RPMI8226 (cell line): ENCODE measurements around the gene LAMTOR4.

Experiments
- DNase-seq: peaks from one replicate; pipeline ENCODE4 v3.0.0-alpha.2; 2015

The LAMTOR4 gene

DNA sequence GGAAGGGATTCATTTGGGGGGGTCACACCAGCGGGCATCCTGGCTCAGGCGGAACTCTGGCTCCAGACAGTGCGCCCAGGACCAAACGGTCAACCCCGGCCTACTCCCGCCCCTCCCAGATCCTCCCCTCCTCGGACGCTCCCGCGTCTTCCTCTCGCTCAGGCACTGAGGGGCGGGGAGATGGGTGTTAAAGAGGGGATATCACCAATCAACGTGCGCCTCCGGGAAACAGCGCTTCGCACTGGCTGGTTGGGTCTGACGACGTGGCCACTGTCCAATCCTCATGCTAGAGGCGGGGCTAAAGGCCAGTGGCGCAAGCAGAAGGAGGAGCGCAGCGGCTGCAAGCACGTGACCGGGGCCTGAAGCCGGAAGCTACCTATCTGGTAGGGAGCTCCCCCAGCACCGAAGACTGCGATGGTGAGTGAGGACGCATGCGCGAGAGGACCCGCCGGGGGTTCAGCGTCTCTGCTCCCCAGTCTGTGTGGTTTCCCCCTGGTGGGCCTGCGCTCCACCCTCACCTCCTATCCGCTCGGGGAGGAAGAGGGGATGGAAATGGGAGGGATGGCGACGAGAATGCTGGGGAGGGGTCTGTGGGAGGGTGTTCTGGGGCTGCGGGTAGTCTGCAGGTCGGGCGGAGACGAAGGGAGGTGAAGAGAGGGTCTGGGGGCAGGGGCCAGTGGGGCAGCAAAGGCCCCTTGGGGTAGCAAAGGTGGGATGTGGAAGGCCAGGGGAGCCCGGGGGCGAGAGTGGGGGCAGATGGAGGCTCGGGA lies at the start of gene LAMTOR4:
Gene LAMTOR4, plus strand, starts transcription at position 360 of the 770 bp plus-strand sequence. Its CDS starts 55 bp downstream, at position 415.
- DNase-seq: peak; percentile 100

DNA sequence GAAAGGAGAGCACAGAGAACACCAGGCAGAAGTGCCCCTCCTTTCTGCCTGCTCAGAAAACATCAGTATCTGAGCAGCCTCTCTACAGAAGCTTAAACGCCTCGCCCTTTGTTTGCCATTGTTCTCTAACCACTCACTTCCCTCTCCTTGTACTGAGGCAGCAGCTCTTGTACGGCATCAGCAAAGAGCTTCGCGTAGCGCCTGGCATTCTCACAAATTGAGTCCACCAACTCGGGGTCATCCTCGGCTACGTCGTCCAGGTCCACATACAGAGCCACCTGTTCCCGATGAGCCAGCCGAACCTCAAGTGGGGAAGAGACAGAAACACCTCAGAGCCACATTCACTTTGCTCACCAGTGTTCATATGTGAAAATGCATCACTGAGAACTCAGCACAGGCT lies 49.3 kb upstream of the LAMTOR4 start:
- DNase-seq: no peak

- peak; percentile 97 for DNase-seq
Observed at GRCh38 chr7:100100420-100101015, 48.2 kb upstream of the LAMTOR4 start.

DNA sequence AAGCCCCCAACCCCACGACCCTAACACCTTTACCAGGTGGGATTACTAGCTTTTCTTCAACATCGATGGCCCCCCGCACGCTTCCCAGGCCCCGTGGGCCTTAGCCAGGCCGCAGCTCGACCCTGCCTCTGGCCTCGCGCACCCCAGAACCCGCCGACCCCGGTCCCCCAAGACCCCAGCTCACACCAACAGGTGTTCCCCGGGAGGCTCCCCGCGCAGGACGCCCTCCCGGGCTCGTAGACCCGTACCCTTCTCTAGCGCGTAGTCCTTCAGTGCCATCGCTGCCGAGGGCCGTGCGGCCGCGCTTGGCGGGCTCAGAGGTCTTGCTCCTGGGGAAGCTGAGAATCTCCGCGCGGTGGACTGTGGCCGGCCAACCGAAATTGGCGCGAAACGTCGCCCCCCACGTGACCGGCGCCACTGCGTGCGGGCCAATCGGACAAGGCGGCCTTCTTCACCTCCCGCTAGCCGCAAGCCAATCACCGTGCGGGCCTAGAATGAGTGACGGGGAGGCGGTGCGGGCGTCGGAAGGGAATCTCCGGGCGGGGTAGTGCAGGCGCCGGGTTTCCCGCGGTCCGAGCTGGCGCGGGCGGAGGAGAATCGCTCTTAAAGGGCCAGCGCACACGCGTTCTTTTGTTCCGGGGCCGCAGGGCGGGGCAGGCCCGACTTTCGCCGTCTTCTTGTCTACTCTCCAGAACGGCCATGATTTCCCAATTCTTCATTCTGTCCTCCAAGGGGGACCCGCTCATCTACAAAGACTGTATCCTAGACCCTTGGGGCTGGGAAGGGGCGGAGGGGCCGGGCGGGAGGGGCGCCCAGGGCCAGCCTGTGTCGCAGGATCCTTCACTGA lies 47.5 kb upstream of the LAMTOR4 start, which contains the start of the genes AP4M1 and MCM7:
Gene AP4M1, plus strand, starts transcription at position 628 of the 847 bp plus-strand sequence. Its CDS starts 72 bp downstream, at position 700.
Gene MCM7, minus strand, starts transcription at position 382 of the 847 bp plus-strand sequence. Its CDS starts 103 bp downstream, at position 279.
- DNase-seq: peak; percentile 100

- no peak for DNase-seq
Observed at GRCh38 chr7:100102950-100103840, 45.5 kb upstream of the LAMTOR4 start.

GRCh38 chr7:100105534-100105933 lies 43.2 kb upstream of the LAMTOR4 start:
- DNase-seq: no peak

DNA sequence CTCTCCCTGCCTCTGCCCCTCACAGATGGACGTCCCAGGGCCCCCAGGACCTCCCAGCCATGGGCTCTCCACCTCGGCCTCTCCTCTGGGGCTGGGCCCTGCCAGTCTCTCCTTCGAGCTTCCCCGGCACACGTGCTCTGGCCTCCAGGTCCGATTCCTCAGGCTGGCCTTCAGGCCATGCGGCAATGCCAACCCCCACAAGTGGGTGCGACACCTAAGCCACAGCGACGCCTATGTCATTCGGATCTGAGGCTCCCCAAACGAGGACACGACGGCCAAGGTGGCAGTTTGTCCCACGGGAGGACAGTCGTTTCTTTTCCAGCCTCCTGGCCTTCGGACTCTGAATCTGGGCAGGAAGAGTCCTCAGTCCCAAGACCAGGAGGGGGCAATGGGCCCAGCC lies 42.1 kb upstream of the LAMTOR4 start:
- DNase-seq: no peak

DNA sequence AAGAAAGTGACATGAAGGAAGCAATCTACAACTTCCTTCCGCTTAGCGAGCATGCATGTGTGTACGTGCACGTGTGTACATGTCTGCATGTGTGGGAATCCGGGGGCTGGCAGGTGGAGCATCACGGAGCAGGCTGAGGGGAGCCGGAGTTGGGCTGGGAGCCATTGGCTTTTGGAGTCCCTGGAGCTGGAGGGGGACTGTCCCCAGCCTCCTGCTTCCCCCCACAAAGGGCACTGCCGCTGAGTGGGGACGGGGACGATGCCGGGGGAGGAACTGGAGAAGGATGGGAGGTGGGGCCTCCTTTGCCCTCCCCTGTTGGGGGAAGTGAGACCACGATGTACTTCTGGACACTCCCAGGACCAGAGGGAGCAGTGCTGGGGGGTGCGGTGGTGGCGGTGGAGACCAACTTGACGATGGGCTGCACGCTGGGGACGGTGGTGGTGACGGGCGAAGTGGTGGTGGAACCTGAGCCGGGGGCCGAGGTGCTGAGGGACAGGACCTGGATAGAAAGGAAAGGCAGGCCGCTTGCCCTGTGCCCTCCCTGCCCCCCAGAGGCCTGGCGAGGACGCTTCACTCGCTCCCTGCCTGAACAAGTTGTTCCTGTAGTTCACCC lies 41.5 kb upstream of the LAMTOR4 start:
- no peak for DNase-seq

DNA sequence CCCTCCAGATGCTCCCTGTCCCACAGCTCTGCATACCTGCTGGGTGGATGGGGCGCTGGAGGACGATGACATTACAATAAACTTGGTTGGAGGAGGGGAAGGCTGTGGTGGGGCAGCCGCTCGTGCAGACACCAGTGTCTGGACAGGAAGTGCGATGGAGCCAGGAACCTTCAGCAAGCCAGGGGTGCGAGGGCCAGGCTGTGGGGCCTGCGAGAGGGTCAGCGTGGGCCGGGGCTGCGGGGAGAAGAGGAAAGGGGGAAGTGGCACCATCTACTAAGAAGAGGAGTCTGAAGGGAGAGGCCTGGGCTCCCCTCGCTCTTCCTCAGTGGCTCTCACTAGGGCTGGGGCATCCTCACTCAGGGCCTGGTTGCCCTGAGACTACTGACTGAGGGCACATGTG lies 40.8 kb upstream of the LAMTOR4 start:
- no peak for DNase-seq

DNA sequence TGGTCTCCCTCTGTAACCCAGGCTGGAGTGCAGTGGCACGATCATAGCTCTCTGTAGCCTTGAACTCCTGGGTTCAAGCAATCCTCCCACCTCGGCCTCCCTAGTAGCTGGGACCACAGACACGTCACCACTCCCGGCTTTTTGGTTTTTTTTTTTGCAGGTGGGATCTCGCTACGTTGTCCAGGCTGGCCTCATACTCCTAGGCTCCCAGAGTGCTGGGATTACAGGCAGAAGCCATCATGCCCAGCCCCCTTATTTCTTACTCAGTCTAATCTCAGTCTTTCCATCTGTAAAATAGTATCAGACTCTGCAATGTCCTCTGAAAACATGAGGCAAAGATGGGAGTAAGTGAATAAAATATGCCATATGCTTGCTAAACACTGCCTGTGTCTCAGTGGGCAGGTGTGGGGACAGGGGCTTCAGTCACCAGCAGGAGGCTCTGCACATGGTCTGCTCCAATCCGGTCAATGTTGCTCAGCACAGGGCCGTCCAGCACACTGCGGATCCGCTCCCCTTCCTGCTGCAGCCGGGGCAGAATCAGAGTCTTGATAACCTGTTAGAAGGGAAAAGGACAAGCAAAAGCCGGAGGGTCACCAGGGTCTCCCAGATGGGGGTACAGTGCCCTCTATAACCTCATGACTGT lies 39.1 kb upstream of the LAMTOR4 start:
- no peak for DNase-seq

- no peak for DNase-seq
Observed at GRCh38 chr7:100111156-100111555, 37.6 kb upstream of the LAMTOR4 start.

DNA sequence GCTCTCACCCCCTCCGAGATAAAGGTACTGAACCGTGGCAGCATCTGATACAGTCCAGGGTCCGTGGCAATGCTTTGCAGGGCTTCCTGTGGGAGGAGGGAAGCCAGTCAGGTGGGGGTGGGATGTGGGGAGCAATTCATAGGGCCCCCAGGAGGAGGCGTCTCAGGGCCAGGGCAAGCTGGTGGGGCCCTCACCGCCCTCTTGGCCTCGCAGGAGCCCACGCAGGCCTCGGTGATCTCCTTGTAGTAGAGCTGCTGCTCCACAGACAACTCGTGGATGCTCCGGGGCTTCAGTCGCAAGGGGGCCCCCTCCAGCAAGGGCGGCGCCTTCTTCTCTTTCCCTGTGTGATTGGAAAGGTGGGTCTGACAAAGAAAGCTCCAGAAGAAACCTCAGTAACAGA lies 36.8 kb upstream of the LAMTOR4 start:
- no peak for DNase-seq

DNA sequence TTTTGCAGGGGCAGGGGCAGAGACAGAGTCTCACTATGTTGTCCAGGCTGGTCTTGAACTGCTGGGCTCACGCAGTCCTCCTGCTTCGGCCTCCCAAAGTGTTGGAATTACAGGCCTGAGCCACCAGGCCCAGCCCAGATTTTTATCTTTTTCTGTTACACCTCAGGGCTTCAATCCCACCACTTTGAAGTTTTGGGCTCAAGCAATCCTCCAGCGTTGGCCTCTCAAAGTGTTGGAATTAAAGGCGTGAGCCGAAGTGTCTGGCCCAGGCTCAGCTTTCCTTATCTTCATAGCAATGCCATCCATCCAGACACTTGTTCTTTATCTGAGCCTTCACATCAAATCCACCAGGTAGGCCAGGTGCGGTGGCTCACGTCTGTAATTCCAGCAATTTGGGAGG lies 33.7 kb upstream of the LAMTOR4 start:
- DNase-seq: no peak

DNA sequence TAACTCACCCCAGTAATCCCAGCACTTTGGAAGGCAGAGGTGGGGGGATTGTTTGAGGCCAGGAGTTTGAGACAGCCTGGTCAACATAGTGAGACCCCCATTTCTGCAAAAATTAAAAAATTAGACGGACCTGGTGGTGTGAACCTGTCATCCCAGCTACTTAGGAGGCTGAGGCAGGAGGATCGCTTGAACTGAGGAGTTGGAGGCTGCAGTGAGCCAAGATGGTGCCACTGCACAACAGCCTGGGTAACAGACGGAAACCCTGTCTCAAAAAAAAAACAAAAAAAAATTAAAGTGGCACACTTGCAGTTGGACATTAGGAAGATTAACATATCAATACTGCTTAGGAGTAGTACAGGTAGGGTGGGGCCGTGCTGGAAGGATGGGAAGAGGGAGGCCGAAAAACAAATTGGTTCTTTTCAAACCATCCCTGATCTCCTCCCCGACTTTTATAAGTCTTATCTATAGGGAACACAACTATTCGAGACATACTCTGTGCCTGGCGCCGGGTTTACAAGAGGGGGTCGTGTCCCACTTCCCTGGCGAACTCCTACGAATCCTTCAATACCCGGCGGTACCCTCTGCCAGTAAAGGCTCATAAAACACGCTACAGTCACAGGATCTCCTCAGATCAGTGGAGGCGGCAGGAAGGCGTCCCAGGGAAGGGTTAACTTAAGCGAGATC lies 30.2 kb upstream of the LAMTOR4 start:
- no peak for DNase-seq

DNA sequence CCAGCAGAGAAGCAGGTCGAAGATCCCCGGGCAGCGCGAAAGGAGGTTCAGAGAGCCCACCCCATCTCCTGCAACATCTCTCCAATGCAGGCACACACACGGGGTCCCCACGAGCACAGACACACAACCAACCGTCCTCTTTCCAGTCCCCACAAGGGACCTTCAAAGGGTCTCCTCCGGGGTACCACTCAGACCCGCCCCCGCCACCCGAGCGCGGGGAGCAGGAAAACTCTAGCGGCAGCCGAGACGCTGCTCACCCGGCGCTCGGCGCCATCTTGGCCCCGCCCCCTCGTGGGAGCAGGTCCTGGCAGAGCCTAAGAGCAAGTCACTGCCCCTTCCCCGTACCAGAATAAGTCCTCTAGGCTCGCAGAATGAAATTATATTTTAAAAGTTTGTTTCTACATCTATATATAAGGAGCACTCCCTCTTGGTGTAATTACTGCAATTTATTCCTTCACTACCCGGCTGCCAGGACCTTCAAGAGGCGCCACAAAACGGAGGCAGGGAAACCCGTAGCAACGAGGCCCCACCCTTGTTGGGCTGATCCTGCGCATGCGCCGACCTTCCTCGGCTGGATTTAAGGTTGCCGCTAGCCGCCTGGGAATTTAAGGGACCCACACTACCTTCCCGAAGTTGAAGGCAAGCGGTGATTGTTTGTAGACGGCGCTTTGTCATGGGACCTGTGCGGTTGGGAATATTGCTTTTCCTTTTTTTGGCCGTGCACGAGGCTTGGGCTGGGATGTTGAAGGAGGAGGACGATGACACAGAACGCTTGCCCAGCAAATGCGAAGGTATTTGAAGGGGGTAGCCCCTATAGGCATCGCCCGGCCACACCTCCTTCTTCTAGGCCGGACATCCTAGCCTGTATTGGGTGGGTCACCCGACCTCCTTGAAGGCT lies 29.4 kb upstream of the LAMTOR4 start, which contains the start of the genes CNPY4 and TAF6:
Gene CNPY4, plus strand, starts transcription at position 563 of the 898 bp plus-strand sequence. Its CDS starts 111 bp downstream, at position 674.
Gene TAF6, minus strand, starts transcription at position 287 of the 898 bp plus-strand sequence. CDS start 5,149 bp downstream, outside the sequence.
- DNase-seq: peak; percentile 98

DNA sequence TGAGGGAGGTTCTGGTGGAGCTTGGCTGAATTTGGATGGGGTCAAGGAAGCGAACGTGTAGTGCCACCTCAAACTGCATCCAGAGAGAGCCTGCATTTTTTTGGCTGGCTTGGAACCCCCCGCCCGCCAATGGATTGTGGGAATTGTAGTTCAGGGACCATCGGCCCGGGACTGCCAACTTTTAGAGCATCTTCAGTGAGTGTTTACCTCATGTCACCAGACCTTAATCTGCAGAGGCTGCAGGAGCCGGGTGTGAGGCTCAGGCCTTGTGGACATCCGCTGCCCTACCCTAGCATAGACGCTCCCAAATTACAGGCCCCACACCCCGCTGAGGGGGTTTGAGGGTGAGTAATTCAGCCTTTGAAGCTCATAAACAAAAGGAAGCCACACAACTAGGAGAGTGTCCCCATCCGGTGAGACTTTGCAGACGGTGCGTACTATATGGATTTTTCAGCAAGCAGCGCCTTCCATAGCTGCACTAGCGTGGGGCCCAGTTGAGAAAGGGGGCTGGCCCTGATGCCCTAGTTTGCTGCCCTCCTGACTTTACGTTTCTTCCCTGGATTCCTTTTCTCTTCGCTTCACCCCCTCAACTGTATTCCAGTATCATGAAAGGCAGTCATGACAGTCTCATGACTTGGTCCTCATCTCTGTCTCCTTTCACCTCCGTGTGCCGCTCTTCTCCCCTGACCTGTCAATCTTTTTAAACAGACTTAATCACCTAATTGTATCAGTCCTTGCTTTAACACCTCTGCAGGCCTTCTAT lies 28.6 kb upstream of the LAMTOR4 start:
- DNase-seq: peak; percentile 83

GRCh38 chr7:100120733-100121036 lies 28.0 kb upstream of the LAMTOR4 start:
- no peak for DNase-seq

GRCh38 chr7:100122067-100122466 lies 26.7 kb upstream of the LAMTOR4 start:
- no peak for DNase-seq

DNA sequence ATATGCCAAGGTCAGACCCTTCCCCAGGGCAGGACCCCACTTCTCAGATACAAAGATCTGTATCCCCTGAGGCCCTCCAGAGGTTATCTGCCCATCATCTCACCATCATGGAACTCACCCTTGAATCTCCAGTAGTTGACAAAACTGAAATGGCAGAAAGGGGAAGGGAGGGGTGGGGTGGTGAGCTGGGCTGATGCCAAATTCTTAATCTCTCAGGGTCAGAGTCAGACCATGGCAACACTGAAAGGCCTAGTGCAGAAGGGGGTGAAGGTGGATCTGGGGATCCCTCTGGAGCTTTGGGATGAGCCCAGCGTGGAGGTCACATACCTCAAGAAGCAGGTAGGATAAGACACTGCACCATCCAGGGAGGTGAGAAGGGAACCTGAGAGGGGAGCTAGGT lies 26.1 kb upstream of the LAMTOR4 start:
- DNase-seq: no peak
